ENCODE data around the gene MTCH1. TPM values are rescaled to one million over a fixed set of nuclear protein-coding genes. Genes with fewer than 3 reads are reported as not detected.
"Not testable (repeated sequence)": the region's sequence is repeated elsewhere in the genome, so short reads cannot be mapped to it uniquely, and the experiment has no call there.

MTCH1 gene
- total and polyA plus RNA-seq, 10 donors = 87.3 to 191 (median 158) TPM

DNA sequence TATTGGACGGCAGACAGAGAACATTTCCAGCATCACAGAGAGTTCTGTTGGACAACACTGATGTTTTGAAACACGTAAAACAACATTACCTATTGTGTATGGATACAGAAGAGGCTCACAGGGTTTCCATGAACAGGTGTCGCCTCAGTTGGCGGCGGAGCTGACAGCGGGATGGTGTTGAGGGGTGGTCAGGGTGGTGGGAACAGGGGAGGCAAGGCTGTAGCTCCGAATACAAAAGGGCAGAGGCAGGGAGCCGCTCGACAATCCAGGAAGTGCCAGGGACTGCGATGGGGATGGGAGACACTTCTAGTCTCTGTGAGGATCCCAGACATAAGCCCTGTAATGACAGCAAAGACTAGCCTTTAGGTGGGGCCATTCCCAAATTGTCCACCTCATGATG lies 46.0 kb downstream of the MTCH1 start:
- H3K4me1 ChIP-seq = no peaks in the 10 kb centered on the region
- intact Hi-C loops (cut with DNase I; ENCODE audit: low total_unique reads) = no loop called here
- WGBS, 5 donors = 89 to 94% (median 91%) methylated on average over 10 of the region's 10 CpGs
- H3K9me3 ChIP-seq = no peaks in the 10 kb centered on the region
- no peak overlapping the region for H3K27ac ChIP-seq
- TF ChIP-seq POLR2AphosphoS5 (IDR thresholded peaks at IDR 0.05) (no peak), POLR2A (IDR thresholded peaks at IDR 0.05) (no peak)
- TF ChIP-seq, protein P1, sequence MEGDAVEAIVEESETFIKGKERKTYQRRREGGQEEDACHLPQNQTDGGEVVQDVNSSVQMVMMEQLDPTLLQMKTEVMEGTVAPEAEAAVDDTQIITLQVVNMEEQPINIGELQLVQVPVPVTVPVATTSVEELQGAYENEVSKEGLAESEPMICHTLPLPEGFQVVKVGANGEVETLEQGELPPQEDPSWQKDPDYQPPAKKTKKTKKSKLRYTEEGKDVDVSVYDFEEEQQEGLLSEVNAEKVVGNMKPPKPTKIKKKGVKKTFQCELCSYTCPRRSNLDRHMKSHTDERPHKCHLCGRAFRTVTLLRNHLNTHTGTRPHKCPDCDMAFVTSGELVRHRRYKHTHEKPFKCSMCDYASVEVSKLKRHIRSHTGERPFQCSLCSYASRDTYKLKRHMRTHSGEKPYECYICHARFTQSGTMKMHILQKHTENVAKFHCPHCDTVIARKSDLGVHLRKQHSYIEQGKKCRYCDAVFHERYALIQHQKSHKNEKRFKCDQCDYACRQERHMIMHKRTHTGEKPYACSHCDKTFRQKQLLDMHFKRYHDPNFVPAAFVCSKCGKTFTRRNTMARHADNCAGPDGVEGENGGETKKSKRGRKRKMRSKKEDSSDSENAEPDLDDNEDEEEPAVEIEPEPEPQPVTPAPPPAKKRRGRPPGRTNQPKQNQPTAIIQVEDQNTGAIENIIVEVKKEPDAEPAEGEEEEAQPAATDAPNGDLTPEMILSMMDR (IDR thresholded peaks at IDR 0.05 in 8 of 11, conservative IDR thresholded peaks at IDR 0.05 in 3 of 11) = no peak
- no peak overlapping the region for H3K4me3 ChIP-seq
- DNase-seq = no peak
- H3K36me3 ChIP-seq = no peaks in the 10 kb centered on the region
- no peaks in the 10 kb centered on the region for H3K27me3 ChIP-seq (replicated peaks in 1 of 7)

DNA sequence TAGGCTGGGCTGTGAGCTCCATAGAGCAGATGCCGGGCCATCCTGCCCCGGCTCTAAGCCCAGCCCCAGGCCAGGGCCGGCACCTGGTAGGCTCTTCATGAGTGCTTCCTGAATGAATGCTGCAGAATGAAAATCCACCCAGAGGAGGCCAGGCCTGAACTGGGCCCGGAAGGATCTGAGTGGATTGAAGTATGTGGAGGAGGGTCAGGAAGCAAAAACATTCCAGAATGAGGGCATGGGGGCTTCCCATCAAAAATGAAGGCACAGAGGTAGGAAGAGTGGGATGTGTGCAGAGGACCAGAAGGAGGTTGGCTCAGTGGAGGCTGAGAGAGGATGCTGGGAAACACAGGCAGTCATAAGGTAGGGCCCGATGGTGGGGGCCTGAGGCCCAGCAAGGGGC lies 47.0 kb downstream of the MTCH1 start:
- H3K9me3 ChIP-seq; H3K27me3 ChIP-seq (replicated peaks in 1 of 7); DNase-seq; H3K4me1 ChIP-seq; H3K36me3 ChIP-seq; intact Hi-C loops (cut with DNase I; ENCODE audit: low total_unique reads); H3K4me3 ChIP-seq; H3K27ac ChIP-seq: not testable (repeated sequence)
- 70 to 88% (median 82%) methylated on average over 5 of the region's 5 CpGs for WGBS, 5 donors

DNA sequence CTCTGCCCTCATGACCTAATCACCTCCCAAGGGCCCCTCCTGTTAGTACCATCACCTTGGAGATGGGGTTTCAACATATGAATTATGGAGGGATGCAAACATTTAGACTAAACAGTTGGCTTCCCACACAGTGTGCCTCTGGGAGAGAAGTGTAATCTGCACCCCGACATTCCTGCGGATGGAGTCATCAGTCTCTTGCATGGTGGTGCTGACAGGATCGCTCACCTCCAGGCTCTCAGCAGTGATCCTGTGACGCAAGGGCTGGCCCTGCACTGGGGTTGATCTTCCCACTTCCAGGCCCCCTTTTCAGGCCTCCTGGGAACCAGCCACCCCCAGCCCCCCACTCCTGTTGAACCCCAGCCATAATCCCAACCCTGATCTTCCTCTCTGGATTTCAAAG lies 47.5 kb downstream of the MTCH1 start:
- no peak for DNase-seq
- Histone ChIP-seq H3K4me1 (no peaks in the 10 kb centered on the region), H3K27ac (no peak overlapping the region), H3K4me3 (no peak overlapping the region), H3K9me3 (no peaks in the 10 kb centered on the region), H3K36me3 (no peaks in the 10 kb centered on the region), H3K27me3 (replicated peaks in 1 of 7) (no peaks in the 10 kb centered on the region)
- intact Hi-C loops (cut with DNase I; ENCODE audit: low total_unique reads) = no loop called here
- 89 to 99% (median 93%) methylated on average over 4 of the region's 4 CpGs for WGBS, 5 donors
- TF ChIP-seq, protein P1 (IDR thresholded peaks at IDR 0.05 in 8 of 11, conservative IDR thresholded peaks at IDR 0.05 in 3 of 11) = no peak
- TF ChIP-seq POLR2A (IDR thresholded peaks at IDR 0.05) (no peak), POLR2AphosphoS5 (IDR thresholded peaks at IDR 0.05) (no peak)

DNA sequence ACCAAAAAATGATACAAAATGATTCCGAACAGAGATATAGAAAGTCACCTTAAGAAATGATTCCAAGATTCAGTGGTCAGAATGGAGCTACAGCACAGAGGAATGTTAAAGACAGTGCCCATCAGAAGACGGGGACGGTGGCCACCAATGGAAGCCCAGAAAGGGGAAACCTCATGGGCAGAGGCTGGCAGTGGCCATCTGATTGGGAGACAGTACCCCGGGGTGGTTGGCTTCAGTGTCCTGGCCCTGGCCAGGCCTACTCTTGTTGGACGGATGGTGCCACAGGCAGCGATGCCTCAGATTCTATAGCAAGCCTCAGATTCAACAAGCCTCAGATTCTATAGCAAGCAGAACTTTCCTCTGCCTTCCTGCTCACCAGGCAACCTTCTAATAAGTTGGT lies 48.1 kb downstream of the MTCH1 start:
- DNase-seq = no peak
- Histone ChIP-seq H3K27me3 (replicated peaks in 1 of 7) (no peaks in the 10 kb centered on the region), H3K27ac (no peak overlapping the region), H3K36me3 (no peaks in the 10 kb centered on the region), H3K4me1 (no peaks in the 10 kb centered on the region), H3K4me3 (no peak overlapping the region), H3K9me3 (no peaks in the 10 kb centered on the region)
- WGBS, 5 donors = 90 to 98% (median 93%) methylated on average over 6 of the region's 6 CpGs
- intact Hi-C loops (cut with DNase I; ENCODE audit: low total_unique reads) = no loop called here
- TF ChIP-seq POLR2A (IDR thresholded peaks at IDR 0.05) = no peak
- no peak for TF ChIP-seq POLR2AphosphoS5 (IDR thresholded peaks at IDR 0.05)
- TF ChIP-seq, protein P1 (IDR thresholded peaks at IDR 0.05 in 8 of 11, conservative IDR thresholded peaks at IDR 0.05 in 3 of 11) = no peak

DNA sequence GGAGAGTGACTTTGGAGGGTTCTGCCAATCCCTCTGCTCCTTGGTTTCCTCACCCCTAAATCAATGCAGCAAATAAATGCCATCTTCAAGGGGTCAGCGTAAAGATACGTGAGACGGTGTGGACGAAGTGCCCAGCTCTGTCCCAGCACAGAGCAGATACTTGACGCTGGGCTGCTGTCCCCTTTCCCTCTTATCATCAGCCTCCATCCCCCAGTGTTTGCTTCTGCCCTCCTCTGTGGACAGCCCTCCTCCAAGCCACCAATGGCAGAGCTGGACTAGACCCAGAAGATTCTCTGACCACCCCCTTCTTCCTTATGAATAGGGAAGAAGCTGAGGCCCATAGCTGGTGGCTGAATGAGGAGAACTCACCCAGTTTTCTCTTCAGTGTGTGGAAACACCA lies 49.2 kb downstream of the MTCH1 start:
- H3K4me1 ChIP-seq = no peaks in the 10 kb centered on the region
- H3K27me3 ChIP-seq (replicated peaks in 1 of 7) = no peaks in the 10 kb centered on the region
- TF ChIP-seq POLR2AphosphoS5 (IDR thresholded peaks at IDR 0.05) (no peak), POLR2A (IDR thresholded peaks at IDR 0.05) (no peak)
- TF ChIP-seq, protein P1 (IDR thresholded peaks at IDR 0.05 in 8 of 11, conservative IDR thresholded peaks at IDR 0.05 in 3 of 11) = no peak
- no peak overlapping the region for H3K27ac ChIP-seq
- no peak overlapping the region for H3K4me3 ChIP-seq
- WGBS, 5 donors = 92 to 99% (median 93%) methylated on average over 5 of the region's 5 CpGs
- no peaks in the 10 kb centered on the region for H3K9me3 ChIP-seq
- no peaks in the 10 kb centered on the region for H3K36me3 ChIP-seq
- intact Hi-C loops (cut with DNase I; ENCODE audit: low total_unique reads) = no loop called here
- no peak for DNase-seq
